Activated gamma-delta T cell treated with Interleukin-2 at 50 U/mL for 16 hours (primary cell): ENCODE measurements around the gene MAL.

ENCODE experiments used
- DNase-seq: peaks from one replicate; pipeline ENCODE4 v3.0.0-alpha.2; 2020

MAL gene

DNA sequence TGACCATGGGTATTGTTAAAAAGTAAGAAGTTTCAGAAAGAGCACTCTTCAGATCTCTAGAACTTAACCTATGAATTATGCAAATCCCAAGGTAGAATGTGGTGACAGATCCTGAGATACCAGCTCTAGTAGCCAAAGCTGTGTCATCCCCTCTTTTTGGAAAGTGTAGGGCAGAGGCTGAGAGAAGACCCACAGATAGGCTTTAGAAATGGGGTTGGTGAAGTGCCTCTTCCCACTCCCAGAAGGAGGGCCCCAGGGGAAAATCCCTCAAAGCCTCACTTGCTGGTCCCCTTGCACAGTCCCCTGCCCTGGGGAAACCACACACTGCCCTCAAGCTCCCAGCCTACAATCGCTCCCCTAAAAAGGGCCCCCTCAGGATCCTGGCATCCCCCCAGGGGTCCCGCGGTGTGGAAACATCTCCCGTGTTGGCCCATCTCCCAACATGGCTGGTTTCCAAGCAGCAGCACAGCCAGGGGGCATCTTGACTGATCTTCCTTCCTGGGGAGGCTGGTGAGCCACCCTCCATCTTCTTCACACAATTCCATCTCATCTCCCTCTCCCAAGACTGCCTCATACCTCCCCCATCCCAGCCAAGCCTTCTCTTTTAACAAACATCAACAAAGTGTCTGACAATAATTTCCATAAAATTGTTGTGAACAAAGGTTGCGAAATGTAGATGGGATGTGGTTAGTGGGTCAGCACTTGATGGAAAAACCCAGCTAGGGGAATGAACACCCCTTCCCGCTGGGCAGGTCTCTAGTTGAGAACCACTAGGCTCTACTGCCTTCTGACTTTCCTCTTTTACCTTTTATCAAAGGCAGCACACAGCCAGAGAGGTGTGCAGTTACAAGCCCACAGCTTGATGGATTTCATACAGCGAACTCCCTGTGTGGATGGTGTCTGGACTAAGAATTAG lies 25.1 kb downstream of the MAL start:
- DNase-seq, result no peak

DNA sequence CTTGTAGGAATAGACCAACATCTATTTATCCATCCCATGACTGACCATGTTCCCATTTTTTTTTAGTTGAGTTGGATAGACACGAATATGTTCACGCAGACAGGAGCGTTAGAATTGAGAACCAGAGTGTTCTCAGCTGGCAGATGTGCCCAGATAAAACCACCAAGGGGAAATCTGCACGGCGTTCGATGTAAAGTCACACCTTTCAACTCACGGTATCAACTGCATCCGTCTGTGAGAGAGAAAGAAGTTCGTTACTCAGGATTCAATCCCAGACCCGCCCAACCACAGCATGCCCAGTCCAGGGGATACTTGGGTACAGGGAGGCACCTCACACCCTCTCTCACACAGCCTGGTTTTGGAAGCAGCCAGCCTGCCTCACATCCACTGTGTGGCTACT lies 26.1 kb downstream of the MAL start:
- DNase-seq, result no peak

DNA sequence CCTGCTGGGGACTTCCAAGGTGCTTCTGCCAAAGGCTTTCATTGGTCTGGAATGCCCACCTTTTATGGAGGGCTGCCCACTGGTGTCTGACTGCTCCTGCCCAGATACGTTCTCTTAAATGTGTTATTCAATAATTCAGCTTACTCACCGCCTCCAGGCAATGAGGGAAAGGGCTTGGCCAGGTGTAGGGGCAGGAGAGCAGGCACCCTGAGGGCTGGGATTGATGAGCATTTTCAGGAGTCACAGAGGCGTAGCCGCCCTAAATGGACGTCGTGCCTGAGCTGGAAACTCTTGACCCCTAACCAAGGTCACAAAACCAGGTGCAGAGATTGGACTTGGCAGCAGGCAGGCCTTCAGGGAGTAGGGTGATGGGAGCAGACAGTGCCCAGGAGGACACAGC lies 26.8 kb downstream of the MAL start:
- no peak for DNase-seq

DNA sequence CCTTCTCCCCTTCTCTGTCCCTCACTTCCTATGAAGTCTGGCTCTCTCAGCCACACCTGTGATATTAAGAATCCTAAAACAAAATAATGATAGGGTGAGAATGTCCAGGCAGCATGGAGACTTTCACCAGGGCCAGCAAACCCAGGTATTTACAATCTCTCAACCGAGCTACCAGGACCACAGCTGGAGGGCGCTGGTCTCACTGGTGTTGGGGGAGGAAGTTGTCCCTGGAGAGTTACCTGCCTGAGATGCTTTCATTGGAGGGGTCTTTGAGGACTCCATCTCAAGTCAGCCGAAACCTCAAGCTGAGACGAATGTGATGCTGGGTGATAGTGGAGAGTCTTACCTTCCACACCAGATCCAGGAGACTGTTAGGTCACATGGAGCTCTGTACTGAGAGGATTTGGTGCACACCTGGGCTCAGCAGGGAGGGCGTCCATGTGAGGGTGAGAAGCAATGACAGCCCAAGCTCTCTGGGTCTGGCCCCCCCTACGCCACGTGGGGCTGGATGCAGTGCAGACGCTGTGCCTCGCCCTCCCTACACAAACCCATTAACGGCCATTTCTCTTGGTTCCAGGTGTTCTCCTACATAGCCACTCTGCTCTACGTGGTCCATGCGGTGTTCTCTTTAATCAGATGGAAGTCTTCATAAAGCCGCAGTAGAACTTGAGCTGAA lies 27.4 kb downstream of the MAL start:
- DNase-seq, result no peak

DNA sequence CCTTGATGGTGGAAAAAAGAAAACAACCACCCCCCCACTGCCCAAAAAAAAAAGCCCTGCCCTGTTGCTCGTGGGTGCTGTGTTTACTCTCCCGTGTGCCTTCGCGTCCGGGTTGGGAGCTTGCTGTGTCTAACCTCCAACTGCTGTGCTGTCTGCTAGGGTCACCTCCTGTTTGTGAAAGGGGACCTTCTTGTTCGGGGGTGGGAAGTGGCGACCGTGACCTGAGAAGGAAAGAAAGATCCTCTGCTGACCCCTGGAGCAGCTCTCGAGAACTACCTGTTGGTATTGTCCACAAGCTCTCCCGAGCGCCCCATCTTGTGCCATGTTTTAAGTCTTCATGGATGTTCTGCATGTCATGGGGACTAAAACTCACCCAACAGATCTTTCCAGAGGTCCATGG lies 28.0 kb downstream of the MAL start:
- peak; percentile 26 for DNase-seq

DNA sequence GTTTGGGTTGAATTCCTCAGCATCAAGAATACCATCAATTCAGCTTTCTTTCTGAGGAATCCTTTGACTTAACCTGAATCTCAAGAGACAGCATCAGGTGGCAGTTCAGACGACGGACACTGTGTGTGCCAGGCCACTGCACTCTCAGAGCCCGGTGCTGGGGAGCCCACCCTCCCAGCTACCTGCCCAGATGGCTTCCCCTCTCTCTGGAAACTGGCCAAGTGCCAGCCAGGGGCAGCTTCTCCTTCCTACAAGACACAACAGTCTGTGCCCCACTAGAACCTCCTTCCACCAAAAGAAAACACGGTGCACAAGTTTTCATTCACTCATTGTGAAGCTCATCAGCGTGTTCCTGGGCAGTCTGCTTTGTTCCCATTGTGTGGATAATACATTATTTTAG lies 28.5 kb downstream of the MAL start:
- DNase-seq, result no peak

DNA sequence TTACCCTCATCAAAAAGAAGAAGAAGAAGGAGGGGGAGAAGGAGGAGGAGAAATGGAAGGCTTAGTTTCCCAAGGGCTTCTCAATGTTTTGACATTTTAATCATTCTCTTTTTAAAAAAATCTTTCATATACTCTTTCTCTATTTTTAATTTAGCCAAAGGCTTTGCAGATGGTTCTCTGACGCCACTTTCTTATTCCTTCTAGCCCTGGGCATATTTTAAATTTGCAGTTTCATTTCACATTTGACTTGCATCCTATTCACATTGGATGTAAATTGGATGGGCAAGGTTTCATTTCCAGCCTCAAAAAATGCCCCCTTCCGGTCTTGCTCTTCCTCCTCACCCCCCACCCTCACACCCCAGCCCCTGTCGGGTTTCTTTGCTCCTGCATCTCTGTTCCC lies 29.8 kb downstream of the MAL start:
- DNase-seq, result no peak

DNA sequence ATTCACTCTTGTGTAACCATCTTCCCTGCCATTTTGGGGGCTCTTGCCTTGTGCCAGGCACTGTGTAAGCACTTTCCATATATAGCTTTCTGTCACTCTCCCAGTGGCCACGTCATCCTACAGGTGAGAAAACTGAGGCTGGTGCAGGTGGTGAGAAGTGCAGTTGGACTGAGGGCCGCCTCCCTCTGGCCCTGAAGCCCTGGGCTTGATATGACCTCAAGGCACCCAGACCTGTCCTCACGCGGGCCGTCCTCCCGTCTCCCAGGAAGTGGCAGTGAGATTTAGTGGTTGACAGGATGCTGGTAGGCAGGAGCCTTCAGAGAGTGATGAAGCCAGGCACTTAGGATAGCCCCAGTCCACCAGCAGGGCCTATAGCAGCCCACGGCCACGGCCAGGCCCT lies 30.5 kb downstream of the MAL start:
- no peak for DNase-seq

DNA sequence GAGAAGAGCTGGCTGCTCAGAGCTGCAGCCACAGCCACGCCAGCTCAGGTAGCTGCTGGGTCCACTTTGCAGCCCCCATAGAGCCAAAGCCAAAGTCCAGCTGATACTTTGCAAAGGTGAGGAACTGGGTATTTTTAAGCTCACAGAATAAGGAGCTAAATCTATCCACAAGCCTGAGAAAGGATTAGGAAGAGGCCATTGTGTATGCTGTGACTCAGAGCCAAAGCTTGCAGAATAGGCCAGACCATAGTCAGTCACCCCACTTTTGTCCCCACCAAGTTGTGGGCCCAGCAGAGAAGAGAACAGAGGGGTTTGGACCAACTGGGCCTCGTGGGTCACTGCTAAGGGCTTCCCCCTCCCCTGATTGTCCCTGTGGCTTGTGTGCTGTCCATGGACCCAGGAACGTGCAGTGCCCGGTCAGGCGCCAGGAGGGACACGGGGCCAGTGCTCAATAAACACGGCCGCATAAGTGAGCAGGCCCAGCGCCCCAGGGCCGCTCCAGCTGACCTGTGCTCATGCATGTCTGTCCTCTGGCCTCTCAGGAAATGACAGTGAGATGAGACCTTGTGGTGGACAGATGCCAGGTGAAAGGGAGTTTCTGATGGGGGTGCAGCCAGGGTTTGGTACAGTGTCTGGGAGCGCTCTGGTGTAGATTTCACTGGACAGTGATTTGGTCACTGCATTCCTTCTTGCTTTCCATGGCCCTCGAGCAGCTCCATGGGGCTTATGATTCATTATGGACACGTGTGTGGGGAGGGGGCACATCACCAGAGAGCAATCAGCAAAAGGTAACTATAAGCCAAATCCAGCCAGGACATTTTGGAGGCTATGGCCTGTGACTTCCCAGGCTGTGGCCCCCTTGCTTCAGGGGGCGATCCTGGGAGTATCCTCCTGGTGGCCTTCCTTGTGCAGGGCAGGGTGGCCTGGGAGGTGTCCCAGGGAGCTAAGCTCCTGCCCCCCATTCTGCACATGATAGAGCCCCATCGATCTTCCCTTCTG lies 31.3 kb downstream of the MAL start:
- no peak for DNase-seq

DNA sequence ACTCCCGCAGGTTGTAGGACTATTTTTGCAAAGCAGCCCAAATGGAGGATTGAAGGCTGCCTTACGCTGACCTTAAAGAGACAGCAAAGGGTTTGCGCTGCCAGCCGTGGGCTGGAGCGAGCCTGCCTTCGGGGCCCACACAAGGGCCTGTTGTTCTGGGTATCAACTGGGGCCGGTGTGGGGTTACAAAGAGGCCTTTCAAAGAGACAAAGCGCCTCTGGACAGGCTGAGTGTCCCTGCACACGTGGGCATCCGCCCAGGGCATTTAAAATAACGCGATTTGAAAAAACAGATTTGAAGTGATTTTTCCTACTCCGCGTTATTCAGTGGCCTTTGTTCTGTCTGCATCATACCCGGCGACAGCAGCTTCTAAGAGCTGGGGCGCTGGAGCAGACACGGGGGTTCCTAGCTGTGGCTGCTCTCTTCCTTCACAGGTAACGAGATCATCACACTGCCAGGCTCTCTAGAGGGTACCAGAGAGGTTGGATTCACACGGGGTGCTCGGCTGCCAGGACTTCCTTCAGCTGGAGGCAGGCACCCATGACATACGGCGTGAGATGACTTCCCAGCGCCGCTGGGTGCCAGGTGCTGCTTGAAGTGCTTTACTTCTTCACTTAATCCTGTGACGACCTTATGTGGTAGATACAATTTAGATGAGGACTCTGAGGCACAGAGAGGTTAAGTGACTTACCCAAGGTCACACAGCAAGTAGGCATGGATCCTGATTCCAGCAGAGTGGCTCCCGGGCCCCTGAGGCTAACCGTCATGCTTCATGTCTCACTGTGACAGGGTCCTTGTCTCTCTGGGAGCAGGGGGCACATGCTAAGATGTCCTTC lies 32.2 kb downstream of the MAL start:
- no peak for DNase-seq

DNA sequence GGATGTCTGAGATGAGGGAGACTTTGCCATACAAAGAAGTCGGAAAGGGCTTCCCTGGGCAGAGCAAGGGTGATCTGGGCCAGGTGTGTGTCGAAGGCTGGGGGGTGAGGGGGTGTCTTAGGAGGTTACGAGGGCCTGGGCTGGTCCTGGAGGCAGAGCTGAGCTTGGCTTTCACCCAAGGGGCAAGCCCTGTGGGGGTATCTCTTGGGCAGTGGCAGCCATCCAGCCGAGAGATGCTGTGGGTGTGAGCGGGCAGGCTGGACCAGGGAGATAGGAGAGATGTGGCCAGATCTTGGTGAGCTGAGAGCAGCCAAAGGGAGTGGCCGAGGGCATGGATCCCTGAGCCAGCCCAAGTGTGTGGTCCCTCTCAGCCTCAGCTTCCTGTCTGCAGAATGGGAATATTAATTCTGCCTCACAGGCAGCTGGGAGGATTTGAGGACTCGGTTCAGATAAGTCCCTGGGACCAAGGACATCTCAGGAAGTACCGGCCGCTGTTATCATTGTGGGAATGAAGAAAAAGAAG lies 33.0 kb downstream of the MAL start:
- no peak for DNase-seq

DNA sequence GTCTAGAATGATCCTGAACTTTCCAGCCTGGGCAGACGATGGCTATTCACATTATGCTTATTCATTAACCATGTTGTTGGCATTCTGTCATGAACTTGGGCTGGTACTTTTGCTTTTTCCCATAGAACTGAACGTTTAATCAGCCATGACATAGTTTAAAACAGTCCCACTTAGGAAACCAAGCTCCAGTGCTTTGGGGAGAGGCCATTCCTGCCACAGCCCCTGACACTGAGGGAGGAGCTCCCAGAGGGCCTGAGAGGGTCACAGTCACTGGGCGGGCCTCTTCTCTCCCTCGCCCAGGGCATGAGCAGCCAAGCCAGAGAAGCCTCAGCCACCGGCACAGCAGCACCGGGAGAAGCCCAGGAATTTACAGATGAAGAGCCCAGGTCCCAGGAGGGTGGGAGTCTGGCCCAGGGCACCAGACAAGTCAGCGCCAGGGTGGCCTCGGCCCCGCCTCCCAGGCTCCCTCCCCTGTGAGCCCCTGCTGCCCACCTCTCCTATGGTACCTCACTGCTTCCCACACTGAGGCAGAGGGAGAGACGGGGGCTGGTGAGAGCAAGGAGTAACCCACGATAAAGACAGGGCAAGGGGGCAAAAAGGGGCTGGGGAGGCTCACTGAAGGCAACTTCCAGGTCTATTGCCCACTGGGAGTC lies 33.6 kb downstream of the MAL start:
- no peak for DNase-seq

DNA sequence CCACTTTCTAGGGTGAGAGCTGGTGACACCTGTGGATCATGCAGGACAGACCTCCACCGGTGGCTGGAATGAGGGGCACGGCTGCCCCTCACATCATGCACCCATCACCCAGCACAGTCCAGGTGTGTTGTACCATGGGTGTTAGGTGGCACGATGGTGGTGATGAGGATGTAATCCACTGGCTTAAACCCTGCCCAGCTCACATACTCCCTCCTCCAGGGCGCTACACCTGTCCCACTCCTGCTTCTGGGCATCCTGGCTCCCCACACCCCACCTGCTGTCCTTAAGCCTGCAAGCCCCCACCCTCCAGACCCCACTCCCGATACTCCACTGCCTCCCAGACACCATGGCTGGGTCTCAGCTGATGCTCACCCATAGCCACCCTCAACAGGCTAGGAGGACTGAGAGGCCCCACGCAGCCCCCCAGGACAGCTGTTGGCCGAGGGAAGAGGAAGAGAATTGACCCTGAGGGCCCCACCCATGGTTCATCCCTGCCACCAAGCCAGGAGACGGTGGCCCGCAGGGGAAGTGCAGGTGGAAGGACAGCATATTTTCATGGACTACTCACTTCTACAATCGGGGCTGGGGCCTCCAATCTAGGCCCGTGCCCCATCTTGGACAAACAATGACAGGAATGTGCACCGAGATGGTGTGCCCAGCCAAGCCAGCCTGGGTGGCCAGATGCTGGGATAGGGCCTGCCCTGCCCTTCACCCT lies 34.3 kb downstream of the MAL start:
- DNase-seq, result no peak

DNA sequence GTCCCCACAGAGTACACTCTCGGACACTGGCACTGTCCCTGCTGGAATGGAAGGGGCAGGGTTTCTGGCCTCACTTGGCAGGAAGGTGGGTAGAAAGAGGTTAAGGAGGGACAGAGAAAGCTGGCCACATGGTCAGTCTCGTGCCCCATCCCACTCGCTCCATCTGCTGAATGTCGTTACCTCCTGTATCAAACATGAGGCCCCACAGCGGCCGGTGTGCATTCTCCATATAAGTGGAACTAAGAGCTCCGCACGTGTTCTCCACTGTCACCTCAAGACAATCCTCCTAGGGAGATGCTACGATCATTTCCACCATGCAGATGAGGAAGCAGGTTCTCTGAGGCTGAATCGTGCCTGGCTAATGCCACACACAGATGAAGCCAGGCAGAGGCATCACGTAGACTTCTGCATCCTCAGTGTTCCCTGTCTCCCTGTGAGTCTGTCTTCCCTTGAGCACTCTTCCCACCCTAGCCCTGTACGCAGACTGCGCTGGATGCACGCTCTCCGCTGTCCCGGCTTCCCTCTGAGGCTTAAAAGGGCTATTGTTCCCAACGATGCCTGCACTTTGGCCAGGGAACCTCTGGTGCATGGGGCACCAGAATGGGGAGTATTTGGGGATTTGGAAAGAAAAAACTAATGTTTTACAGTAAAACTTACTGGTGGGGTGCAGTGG lies 35.1 kb downstream of the MAL start:
- DNase-seq, result no peak

DNA sequence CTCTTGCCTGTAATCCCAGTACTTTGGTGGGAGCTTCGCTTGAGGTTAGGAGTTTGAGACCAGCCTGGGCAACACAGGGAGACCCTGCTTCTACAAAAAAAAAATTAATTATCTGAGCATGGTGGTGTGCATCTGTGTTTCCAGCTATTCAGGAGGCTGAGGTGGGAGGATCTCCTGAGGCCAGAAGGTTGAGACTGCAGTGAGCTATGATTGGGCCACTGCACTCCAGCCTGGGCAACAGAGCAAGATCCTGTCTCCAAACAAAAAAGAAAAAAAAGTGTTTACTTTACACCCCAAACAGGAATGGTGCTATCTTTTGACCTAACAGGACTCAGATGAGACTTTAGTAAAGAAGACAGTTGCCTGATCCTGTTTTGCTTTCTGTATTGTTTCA lies 35.6 kb downstream of the MAL start:
- DNase-seq, result no peak

DNA sequence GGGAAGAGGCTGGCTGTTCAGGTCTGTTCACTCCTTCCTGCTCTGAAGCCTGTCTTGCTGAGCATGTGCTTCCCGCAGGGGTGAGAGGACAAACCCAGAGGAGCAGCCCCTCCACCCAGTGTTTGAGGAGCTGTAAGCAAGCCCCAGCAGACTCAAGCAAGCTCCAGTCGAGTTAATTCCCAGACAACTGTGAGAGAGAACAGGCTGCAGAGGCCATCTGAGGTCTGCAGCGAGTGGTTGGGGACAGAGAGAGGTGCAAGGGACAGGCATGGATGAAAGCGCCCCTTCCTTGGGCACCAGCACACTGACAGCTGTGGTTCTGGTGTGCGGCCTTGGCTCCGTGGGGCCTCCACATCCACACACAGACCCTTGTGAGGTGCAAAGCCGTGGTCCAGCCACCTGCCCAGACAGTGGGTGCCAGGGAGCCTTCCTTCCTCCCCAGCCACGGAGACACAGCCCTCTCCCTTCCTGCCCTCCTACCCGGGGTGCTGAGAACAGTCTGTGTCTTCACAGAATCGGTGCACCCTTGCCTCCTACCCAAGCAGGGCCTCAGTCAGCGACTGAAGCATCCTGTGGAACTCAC lies 36.2 kb downstream of the MAL start:
- DNase-seq, result no peak

DNA sequence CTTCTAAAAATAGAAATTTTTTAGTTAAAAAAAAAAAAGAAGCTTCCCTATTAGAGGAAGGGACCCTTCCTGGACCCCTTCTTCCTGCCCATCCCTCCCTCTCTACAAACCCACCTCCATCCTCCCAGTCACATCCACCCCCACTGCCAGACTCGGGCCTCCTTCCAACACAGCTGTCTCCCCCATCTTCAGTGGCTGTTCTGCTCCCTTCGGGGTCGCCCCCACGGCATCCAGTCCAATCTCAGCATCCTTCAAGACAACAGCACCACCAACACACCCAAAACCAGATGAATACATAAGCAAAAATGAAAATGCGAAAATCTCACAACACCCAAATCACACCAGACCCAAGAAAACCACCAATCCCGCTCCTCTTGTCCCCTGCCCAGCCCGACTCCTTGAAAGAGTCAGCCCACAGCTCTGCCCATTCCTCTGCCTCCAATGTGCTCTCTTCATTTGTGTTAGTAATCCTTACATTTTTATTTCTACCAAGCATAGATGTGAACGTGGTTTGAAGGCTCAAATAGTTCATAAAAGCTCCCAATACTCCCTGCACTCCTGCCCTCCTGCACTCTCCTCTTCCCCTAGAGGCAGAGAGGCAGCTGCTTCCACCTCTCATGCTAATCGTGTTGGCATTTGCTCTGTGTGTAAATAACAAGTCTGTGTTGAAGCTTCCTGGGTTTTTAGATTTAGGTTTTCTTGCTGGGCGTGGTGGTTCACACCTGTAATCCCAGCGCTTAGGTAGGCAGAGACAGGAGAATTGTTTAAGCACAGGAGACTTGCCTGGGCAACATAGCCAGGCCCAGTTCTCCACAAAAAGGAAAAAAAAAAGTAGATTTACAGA lies 37.0 kb downstream of the MAL start:
- DNase-seq, result no peak

DNA sequence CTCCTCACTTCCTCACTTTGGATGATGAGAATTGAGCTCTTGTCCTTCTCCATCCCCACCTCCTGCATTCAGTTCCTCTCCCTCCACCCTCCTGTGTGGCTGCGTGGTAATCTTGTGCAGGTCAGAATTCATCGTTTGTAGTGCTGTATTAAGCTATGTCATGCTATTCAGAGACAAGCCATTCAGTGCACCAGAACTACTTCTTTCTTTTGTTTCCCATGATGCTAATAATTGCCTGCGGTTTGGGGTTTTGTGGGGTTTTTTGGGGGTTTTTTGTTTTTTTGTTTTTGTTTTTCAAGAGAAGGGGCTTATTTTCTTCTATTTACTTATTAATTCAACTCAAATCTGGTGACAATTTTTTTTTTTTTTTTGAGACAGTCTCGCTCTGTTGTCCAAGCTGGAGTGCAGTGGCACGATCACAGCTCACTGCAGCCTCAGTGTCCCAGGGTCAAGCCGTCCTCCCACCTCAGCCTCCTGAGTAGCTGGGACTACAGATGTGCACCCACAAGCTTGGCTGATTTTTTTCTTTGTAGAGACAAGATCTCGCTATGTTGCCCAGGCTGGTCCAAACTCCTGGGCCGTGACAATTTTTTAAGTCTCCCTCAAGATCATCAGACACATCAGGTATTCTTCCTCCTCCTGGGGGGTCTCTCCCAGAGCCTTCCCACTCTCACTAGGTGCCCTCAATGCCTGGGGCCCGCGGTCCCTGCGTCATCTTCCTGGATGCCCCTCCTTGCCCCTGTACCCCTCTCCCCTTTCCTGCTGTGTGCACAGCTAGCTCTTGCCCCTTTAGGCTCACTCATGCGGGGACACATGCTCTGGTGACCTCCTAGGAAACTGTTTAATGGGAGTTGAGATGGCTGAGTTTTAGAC lies 37.8 kb downstream of the MAL start:
- DNase-seq, result no peak
